HUES64 (cell line): ENCODE measurements around the gene ATF7.

Experiments
- H3K27ac ChIP-seq: 2 replicates; pipeline ENCODE4 v1.7.0; 2013; ENCODE audit warnings: low read depth, low read length, inconsistent platforms
- H3K27me3 ChIP-seq: 2 replicates; pipeline ENCODE4 v1.6.1; 2013; ENCODE audit warnings: mild to moderate bottlenecking, low read length; ENCODE audit not compliant: insufficient read depth
- H3K36me3 ChIP-seq: 2 replicates; pipeline ENCODE4 v1.6.1; 2013; ENCODE audit warnings: mild to moderate bottlenecking, low read length; ENCODE audit not compliant: insufficient read depth
- H3K4me1 ChIP-seq: 2 replicates; pipeline ENCODE4 v1.6.1; 2013; ENCODE audit warnings: mild to moderate bottlenecking, low read length, moderate library complexity; ENCODE audit not compliant: insufficient read depth
- H3K4me3 ChIP-seq: 2 replicates; pipeline ENCODE4 v1.5.1; 2013; ENCODE audit warnings: mild to moderate bottlenecking, low read length, moderate library complexity
- H3K9ac ChIP-seq: 2 replicates; pipeline ENCODE4 v1.6.1; 2013; ENCODE audit warnings: mild to moderate bottlenecking, low read depth, low read length
- H3K9me3 ChIP-seq: 2 replicates; pipeline ENCODE4 v1.6.1; 2013; ENCODE audit warnings: low read depth, low read length; ENCODE audit not compliant: insufficient read depth
- WGBS: fragments of 150-250, 120-280 bp; methylation state at CpG from one replicate; pipeline ENCODE4 v1.1.7; 2013; ENCODE audit warnings: missing lambda C conversion rate; 5-methylcytosine and 5-hydroxymethylcytosine counted together

ATF7 gene

GRCh38 chr12:53464685-53465418, 161.3 kb downstream of the ATF7 start:
- H3K36me3 ChIP-seq, result peaks cover 100% of the 10 kb centered on the region
- WGBS, result 93% methylated on average over 11 of the region's 11 CpGs
- H3K27me3 ChIP-seq, result no peaks in the 10 kb centered on the region
- peak overlapping the region; percentile 47 for H3K27ac ChIP-seq
- H3K9me3 ChIP-seq, result no peaks in the 10 kb centered on the region
- no peak overlapping the region for H3K4me3 ChIP-seq
- peaks cover 26% of the 10 kb centered on the region; the same call in 1 of the 2 replicates for H3K4me1 ChIP-seq
- H3K9ac ChIP-seq, result no peak overlapping the region

- H3K4me1 ChIP-seq, result peaks cover 26% of the 10 kb centered on the region; the same call in 1 of the 2 replicates
- peaks cover 100% of the 10 kb centered on the region for H3K36me3 ChIP-seq
- no peaks in the 10 kb centered on the region for H3K9me3 ChIP-seq
- WGBS, result 74% methylated on average over 5 of the region's 5 CpGs
- no peak overlapping the region for H3K4me3 ChIP-seq
- peak overlapping the region; percentile 32; the same call in 1 of the 2 replicates for H3K27ac ChIP-seq
- no peaks in the 10 kb centered on the region for H3K27me3 ChIP-seq
- no peak overlapping the region for H3K9ac ChIP-seq
Observed at GRCh38 chr12:53463802-53464560, 162.2 kb downstream of the ATF7 start.

- Histone ChIP-seq H3K9me3 (no peaks in the 10 kb centered on the region), H3K4me3 (no peak overlapping the region), H3K27ac (no peak overlapping the region), H3K9ac (no peak overlapping the region), H3K36me3 (peaks cover 100% of the 10 kb centered on the region), H3K27me3 (no peaks in the 10 kb centered on the region), H3K4me1 (peaks cover 26% of the 10 kb centered on the region; the same call in 1 of the 2 replicates)
- 96% methylated on average over 3 of the region's 3 CpGs for WGBS
Observed at GRCh38 chr12:53462935-53463334, 163.2 kb downstream of the ATF7 start.

GRCh38 chr12:53461591-53461990, 164.6 kb downstream of the ATF7 start:
- Histone ChIP-seq H3K27ac (no peak overlapping the region), H3K9me3 (no peaks in the 10 kb centered on the region), H3K36me3 (peaks cover 100% of the 10 kb centered on the region), H3K4me3 (no peak overlapping the region), H3K9ac (no peak overlapping the region), H3K4me1 (peaks cover 26% of the 10 kb centered on the region; the same call in 1 of the 2 replicates), H3K27me3 (no peaks in the 10 kb centered on the region)
- 94% methylated on average over 8 of the region's 8 CpGs for WGBS

GRCh38 chr12:53461059-53461458, 165.1 kb downstream of the ATF7 start:
- no peaks in the 10 kb centered on the region for H3K27me3 ChIP-seq
- no peaks in the 10 kb centered on the region for H3K9me3 ChIP-seq
- H3K36me3 ChIP-seq, result peaks cover 100% of the 10 kb centered on the region
- H3K27ac ChIP-seq, result 0 out of 2 replicates have a peak overlapping the region, but pooled peaks have one; percentile 14
- H3K4me3 ChIP-seq, result no peak overlapping the region
- H3K4me1 ChIP-seq, result peaks cover 26% of the 10 kb centered on the region; the same call in 1 of the 2 replicates
- no peak overlapping the region for H3K9ac ChIP-seq
- 96% methylated on average over 3 of the region's 3 CpGs for WGBS

- WGBS, result 98% methylated on average over 4 of the region's 4 CpGs
- Histone ChIP-seq H3K9ac (no peak overlapping the region), H3K4me1 (peaks cover 27% of the 10 kb centered on the region; the same call in 1 of the 2 replicates), H3K4me3 (no peak overlapping the region), H3K36me3 (peaks cover 100% of the 10 kb centered on the region), H3K27me3 (no peaks in the 10 kb centered on the region), H3K27ac (no peak overlapping the region), H3K9me3 (no peaks in the 10 kb centered on the region)
Observed at GRCh38 chr12:53459097-53459496, 167.1 kb downstream of the ATF7 start.
